Fibroblast of lung (primary cell): ENCODE data around the gene TMEM187. TPM values are rescaled to one million over a fixed set of nuclear protein-coding genes. Genes with fewer than 3 reads are reported as not detected.

Experiments used
- DNase-seq, 2 donors: peaks; one replicate each; pipeline versions ENCODE4 v3.0.0 to v3.0.0-alpha.2; 2010; ENCODE audit warnings: low read depth in 2 of 2
- H2AFZ ChIP-seq: 2 replicates; pipeline ENCODE4 v1.5.1; 2012; ENCODE audit warnings: low read length, control low read depth, inconsistent platforms
- H3K27ac ChIP-seq: 2 replicates; pipeline ENCODE4 v1.5.1; 2011; ENCODE audit warnings: low read length, control low read depth; ENCODE audit not compliant: insufficient read depth
- H3K27me3 ChIP-seq: 2 replicates; pipeline ENCODE4 v1.5.1; 2011; ENCODE audit warnings: mild to moderate bottlenecking, low read length; ENCODE audit not compliant: control insufficient read depth, insufficient read depth
- H3K36me3 ChIP-seq: 2 replicates; pipeline ENCODE4 v1.5.1; 2011; ENCODE audit warnings: low read length; ENCODE audit not compliant: control insufficient read depth, insufficient read depth
- H3K4me1 ChIP-seq: 2 replicates; pipeline ENCODE4 v1.5.1; 2011; ENCODE audit warnings: low read length; ENCODE audit not compliant: control insufficient read depth, insufficient read depth; ENCODE audit errors: extremely low read depth
- H3K4me2 ChIP-seq: 2 replicates; pipeline ENCODE4 v1.5.1; 2011; ENCODE audit warnings: low read length, control low read depth; ENCODE audit not compliant: insufficient read depth; ENCODE audit errors: extremely low read depth
- H3K4me3 ChIP-seq, 4 experiments: fragments of 200-600 bp in 1 of 4; sonication (generic) in 1 of 4; replicated peaks in 1 of 4; 2 replicates each; pipeline ENCODE4 v1.5.1; 2011 to 2016; ENCODE audit warnings: low read length in 4 of 4, low read depth in 3 of 4, mild to moderate bottlenecking in 3 of 4, control low read depth in 2 of 4, inconsistent platforms in 1 of 4, mixed read lengths in 1 of 4; ENCODE audit not compliant: insufficient read depth in 1 of 4; ENCODE audit errors: control extremely low read depth in 1 of 4
- H3K79me2 ChIP-seq: 2 replicates; pipeline ENCODE4 v1.5.1; 2012; ENCODE audit warnings: mild to moderate bottlenecking, low read length, inconsistent platforms; ENCODE audit not compliant: control insufficient read depth, insufficient read depth
- H3K9ac ChIP-seq: 2 replicates; pipeline ENCODE4 v1.5.1; 2011; ENCODE audit warnings: mild to moderate bottlenecking, low read length, control low read depth; ENCODE audit not compliant: insufficient read depth
- H3K9me3 ChIP-seq: 2 replicates; pipeline ENCODE4 v1.5.1; 2012; ENCODE audit warnings: low read depth, low read length; ENCODE audit not compliant: control insufficient read depth, insufficient read depth
- H4K20me1 ChIP-seq: 2 replicates; pipeline ENCODE4 v1.5.1; 2011; ENCODE audit warnings: low read length; ENCODE audit not compliant: control insufficient read depth, insufficient read depth; ENCODE audit errors: extremely low read depth
- EZH2 ChIP-seq: IDR thresholded peaks from 2 replicates; pipeline ENCODE4 v1.5.1; 2012; ENCODE audit warnings: low read length, control low read depth, mild to moderate bottlenecking; ENCODE audit errors: missing control alignments
- polyA plus RNA-seq, 2 donors: library from polyadenylated mRNA; depleted of rRNA in 1 of 2; stranded (reverse) in 1 of 2; unstranded in 1 of 2; fragments of >200 nt; gene quantifications; 2 replicates each; pipeline ENCODE4 v1.2.1, GENCODE V29; 2011 to 2012; ENCODE audit warnings: missing spikeins in 1 of 2
- total RNA-seq: library from RNA; depleted of rRNA; stranded (reverse); fragments of >200 nt; gene quantifications from 2 replicates; pipeline ENCODE4 v1.2.1, GENCODE V29; 2014
- TF ChIP-seq, protein P1 (sequence below), 2 donors: IDR thresholded peaks in 1 of 2; conservative IDR thresholded peaks in 1 of 2; 1 replicate in 1 of 2; 2 replicates in 1 of 2; pipeline ENCODE4 v1.5.1; 2011 to 2012; ENCODE audit warnings: low read length in 2 of 2, control low read depth in 1 of 2, inconsistent platforms in 1 of 2, low read depth in 1 of 2, mild to moderate bottlenecking in 1 of 2

Gene TMEM187
- total and polyA plus RNA-seq, 2 donors (not counting 1 experiment from before 2014, with no cell fraction given): 4.6 to 8.3 TPM

DNA sequence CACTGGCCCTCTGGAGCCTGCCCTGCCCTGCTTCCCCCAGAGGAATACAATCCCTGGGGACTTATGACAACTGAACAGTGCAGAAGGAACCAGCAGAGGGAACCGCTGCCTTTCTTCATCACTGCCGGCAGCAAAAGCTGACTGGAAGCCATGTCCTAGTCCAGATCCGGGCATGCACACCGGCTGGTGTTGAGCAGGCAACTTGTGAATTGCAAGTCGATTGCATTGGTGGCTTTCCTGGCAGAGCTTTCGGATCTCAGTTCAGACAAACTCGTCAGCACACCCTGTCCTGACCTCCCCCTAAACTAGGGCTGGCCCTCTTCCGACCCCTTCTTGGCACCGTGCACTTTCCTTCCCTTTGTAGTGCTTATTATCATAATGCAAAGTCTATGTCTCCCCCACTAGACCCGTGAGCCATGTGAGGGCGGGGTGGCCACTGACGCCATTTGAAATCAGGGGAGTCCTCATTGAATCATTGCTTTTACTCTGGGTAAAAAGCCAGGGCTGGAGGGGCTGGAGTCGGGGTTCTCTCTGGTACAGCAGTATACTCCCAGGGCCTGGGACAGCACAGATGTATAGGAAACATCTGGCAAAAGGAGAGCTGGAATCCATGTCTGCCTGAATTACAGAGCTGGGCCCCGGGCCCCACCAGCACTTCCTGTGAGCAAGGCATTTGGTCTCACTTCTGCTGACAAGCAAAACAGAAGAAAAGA, 48.2 kb upstream of the TMEM187 start:
- no peak for TF ChIP-seq EZH2
- TF ChIP-seq, protein P1, sequence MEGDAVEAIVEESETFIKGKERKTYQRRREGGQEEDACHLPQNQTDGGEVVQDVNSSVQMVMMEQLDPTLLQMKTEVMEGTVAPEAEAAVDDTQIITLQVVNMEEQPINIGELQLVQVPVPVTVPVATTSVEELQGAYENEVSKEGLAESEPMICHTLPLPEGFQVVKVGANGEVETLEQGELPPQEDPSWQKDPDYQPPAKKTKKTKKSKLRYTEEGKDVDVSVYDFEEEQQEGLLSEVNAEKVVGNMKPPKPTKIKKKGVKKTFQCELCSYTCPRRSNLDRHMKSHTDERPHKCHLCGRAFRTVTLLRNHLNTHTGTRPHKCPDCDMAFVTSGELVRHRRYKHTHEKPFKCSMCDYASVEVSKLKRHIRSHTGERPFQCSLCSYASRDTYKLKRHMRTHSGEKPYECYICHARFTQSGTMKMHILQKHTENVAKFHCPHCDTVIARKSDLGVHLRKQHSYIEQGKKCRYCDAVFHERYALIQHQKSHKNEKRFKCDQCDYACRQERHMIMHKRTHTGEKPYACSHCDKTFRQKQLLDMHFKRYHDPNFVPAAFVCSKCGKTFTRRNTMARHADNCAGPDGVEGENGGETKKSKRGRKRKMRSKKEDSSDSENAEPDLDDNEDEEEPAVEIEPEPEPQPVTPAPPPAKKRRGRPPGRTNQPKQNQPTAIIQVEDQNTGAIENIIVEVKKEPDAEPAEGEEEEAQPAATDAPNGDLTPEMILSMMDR (conservative IDR thresholded peaks at IDR 0.05 in 1 of 2, IDR thresholded peaks at IDR 0.05 in 1 of 2; ENCODE audit: low read depth in 1 of 2, low read length in 2 of 2): peak; percentile 9 to 13
- no peaks in the 10 kb centered on the region for H4K20me1 ChIP-seq
- no peak overlapping the region for H3K27ac ChIP-seq
- H3K4me1 ChIP-seq: peaks cover 7% of the 10 kb centered on the region
- H3K36me3 ChIP-seq: no peaks in the 10 kb centered on the region
- no peaks in the 10 kb centered on the region for H3K9me3 ChIP-seq
- no peak overlapping the region for H2AFZ ChIP-seq
- H3K4me2 ChIP-seq: no peak overlapping the region
- H3K4me3 ChIP-seq: no peak overlapping the region
- no peaks in the 10 kb centered on the region for H3K27me3 ChIP-seq
- H3K79me2 ChIP-seq: no peaks in the 10 kb centered on the region
- no peak overlapping the region for H3K9ac ChIP-seq
- peak; percentile 23 to 53 for DNase-seq

DNA sequence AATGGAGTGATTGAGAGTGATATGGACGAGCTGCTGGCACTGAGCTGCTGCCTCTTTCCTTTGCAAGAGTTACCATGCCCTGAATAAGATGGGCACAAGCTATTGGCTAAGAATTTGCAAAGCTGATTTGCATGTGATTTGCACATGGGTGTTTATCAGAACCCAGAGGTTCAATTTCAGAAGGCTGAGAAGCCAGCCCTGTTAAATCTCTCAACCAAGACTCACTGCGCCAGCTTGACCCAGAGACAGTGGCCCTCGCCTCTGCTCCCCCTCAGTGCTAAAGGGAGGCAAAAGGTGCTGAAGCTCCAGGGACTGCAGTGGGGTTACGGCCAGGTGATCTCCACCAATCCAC, 47.2 kb upstream of the TMEM187 start:
- Histone ChIP-seq H3K79me2 (no peaks in the 10 kb centered on the region), H3K36me3 (peaks cover 3% of the 10 kb centered on the region), H3K9ac (no peak overlapping the region), H3K4me1 (peaks cover 7% of the 10 kb centered on the region), H3K9me3 (no peaks in the 10 kb centered on the region), H3K27ac (no peak overlapping the region), H3K27me3 (no peaks in the 10 kb centered on the region), H4K20me1 (no peaks in the 10 kb centered on the region), H3K4me3 (no peak overlapping the region), H3K4me2 (no peak overlapping the region), H2AFZ (no peak overlapping the region)
- no peak for DNase-seq
- no peak for TF ChIP-seq EZH2
- TF ChIP-seq, protein P1 (conservative IDR thresholded peaks at IDR 0.05 in 1 of 2, IDR thresholded peaks at IDR 0.05 in 1 of 2; ENCODE audit: low read depth in 1 of 2, low read length in 2 of 2): no peak

DNA sequence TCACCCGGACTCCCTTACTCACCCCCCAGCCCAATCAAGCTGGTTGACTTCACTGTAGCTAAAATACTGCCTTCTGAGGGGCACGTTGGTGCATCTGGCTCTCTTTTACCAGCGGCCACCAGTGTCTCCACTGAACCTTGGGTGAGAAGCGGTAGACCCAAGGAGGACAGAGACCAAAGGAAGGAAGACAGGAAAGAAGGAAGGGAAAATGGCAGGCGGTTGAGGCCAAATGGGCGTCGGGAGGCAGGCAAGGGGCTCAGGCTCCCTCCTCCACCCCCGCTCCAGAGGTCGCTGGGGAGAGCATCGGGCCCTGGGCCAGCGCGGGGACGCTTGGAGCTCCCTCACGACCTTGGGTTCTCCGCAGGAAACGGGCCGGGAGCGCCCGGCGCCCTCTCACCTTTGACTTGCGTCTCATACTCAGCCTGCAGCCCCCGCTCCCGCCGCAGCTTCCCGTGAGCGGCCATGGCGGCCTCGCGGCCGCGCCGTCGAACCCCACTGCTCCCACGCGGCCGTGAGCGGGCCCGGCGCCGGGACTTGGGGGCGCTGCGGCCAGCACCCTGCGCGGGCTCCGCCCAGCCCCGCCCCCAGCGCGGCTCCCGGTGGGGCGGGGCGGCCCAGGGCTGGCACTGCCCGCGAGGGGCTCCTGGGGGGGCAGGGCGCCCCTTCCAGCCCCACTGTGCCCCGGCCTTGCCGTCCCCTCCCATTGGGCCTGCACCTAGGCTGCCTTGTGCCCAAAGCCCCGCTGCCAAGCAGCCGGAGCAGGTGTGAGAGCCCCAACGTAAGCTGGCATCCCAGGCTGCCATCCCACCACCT, 46.6 kb upstream of the TMEM187 start, which contains the start of gene ARHGAP4:
ARHGAP4 (minus strand) TSS at position 526 of the 813 bp plus-strand sequence; CDS start at position 464, 62 bp downstream.
- Histone ChIP-seq H3K9ac (no peak within 1 kb of the TSS), H3K36me3 (peaks cover 3% of the 10 kb centered on the region), H2AFZ (no peak within 1 kb of the TSS), H3K79me2 (no peaks in the 10 kb centered on the region), H3K27me3 (no peaks in the 10 kb centered on the region), H3K4me3 (peak within 1 kb of the TSS in 1 of 4 experiments; percentile 64), H3K4me1 (peaks cover 7% of the 10 kb centered on the region), H4K20me1 (no peaks in the 10 kb centered on the region), H3K4me2 (peak within 1 kb of the TSS; percentile 92), H3K9me3 (no peaks in the 10 kb centered on the region), H3K27ac (no peak within 1 kb of the TSS)
- TF ChIP-seq, protein P1 (conservative IDR thresholded peaks at IDR 0.05 in 1 of 2, IDR thresholded peaks at IDR 0.05 in 1 of 2; ENCODE audit: low read depth in 1 of 2, low read length in 2 of 2): no peak
- DNase-seq: no peak
